Measurements from ENCODE around the gene KRT8. TPM values are rescaled to one million over a fixed set of nuclear protein-coding genes. Genes with fewer than 3 reads are reported as not detected.

KRT8 gene
- total RNA-seq, 2 experiments from 2014 or later: 0.16 to 0.89 TPM

DNA sequence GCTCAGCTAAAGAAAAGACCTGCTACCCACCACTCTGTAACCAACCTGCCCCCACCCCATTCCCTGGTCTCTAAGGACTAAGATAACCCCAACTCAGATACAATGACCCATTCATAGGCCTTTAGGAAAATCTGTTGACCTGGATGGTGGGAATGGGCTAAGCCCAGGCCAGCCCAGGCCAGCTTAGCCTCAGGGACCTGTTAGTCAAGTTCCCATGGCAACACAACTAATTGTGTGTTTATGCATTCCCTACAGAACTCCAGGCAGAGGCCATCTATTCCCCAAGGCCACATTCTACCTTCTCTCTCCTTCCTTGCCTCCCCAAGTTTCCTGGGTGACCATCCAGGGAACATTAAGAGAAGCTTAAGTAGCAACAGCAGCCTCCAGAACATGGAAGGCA is 16.1 kb upstream of the KRT8 start:
- no peak for DNase-seq (ENCODE audit: low spot score)
- H3K4me3 ChIP-seq (ENCODE audit: low read depth, low read length, poor library complexity, severe bottlenecking): no peak overlapping the region
- H3K9me3 ChIP-seq (ENCODE audit: low read length): no peaks in the 10 kb centered on the region
- ChIA-PET CTCF (ENCODE audit: unreplicated experiment) (no interaction called here), POLR2A (interaction anchor here (0.6 to 1.0 kb wide), 2 partner anchors 19 to 26 kb away, joined by 3 to 4 read pairs; no protein-coding TSS in a partner anchor)
- no peaks in the 10 kb centered on the region for H3K36me3 ChIP-seq (ENCODE audit: insufficient read depth, low read length)
- no peak for TF ChIP-seq EZH2phosphoT487 (IDR thresholded peaks at IDR 0.05; ENCODE audit: borderline replicate concordance, low read depth, low read length)
- TF ChIP-seq, protein P1, sequence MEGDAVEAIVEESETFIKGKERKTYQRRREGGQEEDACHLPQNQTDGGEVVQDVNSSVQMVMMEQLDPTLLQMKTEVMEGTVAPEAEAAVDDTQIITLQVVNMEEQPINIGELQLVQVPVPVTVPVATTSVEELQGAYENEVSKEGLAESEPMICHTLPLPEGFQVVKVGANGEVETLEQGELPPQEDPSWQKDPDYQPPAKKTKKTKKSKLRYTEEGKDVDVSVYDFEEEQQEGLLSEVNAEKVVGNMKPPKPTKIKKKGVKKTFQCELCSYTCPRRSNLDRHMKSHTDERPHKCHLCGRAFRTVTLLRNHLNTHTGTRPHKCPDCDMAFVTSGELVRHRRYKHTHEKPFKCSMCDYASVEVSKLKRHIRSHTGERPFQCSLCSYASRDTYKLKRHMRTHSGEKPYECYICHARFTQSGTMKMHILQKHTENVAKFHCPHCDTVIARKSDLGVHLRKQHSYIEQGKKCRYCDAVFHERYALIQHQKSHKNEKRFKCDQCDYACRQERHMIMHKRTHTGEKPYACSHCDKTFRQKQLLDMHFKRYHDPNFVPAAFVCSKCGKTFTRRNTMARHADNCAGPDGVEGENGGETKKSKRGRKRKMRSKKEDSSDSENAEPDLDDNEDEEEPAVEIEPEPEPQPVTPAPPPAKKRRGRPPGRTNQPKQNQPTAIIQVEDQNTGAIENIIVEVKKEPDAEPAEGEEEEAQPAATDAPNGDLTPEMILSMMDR (conservative IDR thresholded peaks at IDR 0.05; ENCODE audit: low read length): no peak
- no TSS peak for BruUV-seq (replicated peaks)
- H3K4me2 ChIP-seq (ENCODE audit: low read length): no peak overlapping the region
- H3K4me1 ChIP-seq (ENCODE audit: insufficient read depth, low read length, poor library complexity, severe bottlenecking): no peaks in the 10 kb centered on the region
- intact Hi-C loops (cut with micrococcal nuclease; ENCODE audit: unreplicated experiment): no loop called here
- no peak overlapping the region for H3K27ac ChIP-seq (ENCODE audit: low read depth, low read length, poor library complexity, severe bottlenecking)
- H2AFZ ChIP-seq (ENCODE audit: low read length): no peak overlapping the region
- H3K9me2 ChIP-seq (ENCODE audit: insufficient read depth, low read length): no peaks in the 10 kb centered on the region
- no peaks in the 10 kb centered on the region for H4K20me1 ChIP-seq (ENCODE audit: insufficient read depth, low read length)
- H3K79me2 ChIP-seq (ENCODE audit: insufficient read depth, low read depth, low read length): no peaks in the 10 kb centered on the region

DNA sequence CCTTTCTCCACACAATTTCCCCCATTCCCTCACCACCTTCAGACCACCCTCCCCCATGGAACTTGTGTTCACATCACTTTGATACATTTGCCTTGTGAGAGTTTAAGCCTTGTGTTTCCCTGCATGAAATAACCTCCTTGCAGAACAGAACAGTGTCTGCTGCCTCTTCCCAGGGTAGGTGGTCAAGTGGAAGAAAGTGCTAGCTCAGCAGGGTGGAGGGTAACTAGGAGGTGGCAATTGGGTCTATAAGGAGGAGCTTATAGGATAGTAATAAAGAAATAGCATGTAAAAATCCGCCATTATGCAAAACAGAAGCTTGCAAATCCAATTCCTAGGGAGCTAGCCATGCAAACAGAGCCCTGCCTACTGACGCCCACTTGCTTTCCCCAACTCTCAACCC is 13.9 kb upstream of the KRT8 start:
- H2AFZ ChIP-seq (ENCODE audit: low read length): no peak overlapping the region
- ChIA-PET POLR2A (no interaction called here), CTCF (ENCODE audit: unreplicated experiment) (no interaction called here)
- H3K9me3 ChIP-seq (ENCODE audit: low read length): no peaks in the 10 kb centered on the region
- no peaks in the 10 kb centered on the region for H3K9me2 ChIP-seq (ENCODE audit: insufficient read depth, low read length)
- no peak for DNase-seq (ENCODE audit: low spot score)
- no TSS peak for BruUV-seq (replicated peaks)
- H4K20me1 ChIP-seq (ENCODE audit: insufficient read depth, low read length): no peaks in the 10 kb centered on the region
- intact Hi-C loops (cut with micrococcal nuclease; ENCODE audit: unreplicated experiment): no loop called here
- H3K36me3 ChIP-seq (ENCODE audit: insufficient read depth, low read length): no peaks in the 10 kb centered on the region
- no peaks in the 10 kb centered on the region for H3K79me2 ChIP-seq (ENCODE audit: insufficient read depth, low read depth, low read length)
- H3K4me1 ChIP-seq (ENCODE audit: insufficient read depth, low read length, poor library complexity, severe bottlenecking): no peaks in the 10 kb centered on the region
- H3K27ac ChIP-seq (ENCODE audit: low read depth, low read length, poor library complexity, severe bottlenecking): no peak overlapping the region
- no peak overlapping the region for H3K4me2 ChIP-seq (ENCODE audit: low read length)
- no peak overlapping the region for H3K4me3 ChIP-seq (ENCODE audit: low read depth, low read length, poor library complexity, severe bottlenecking)
- TF ChIP-seq, protein P1 (conservative IDR thresholded peaks at IDR 0.05; ENCODE audit: low read length): no peak
- TF ChIP-seq EZH2phosphoT487 (IDR thresholded peaks at IDR 0.05; ENCODE audit: borderline replicate concordance, low read depth, low read length): no peak

DNA sequence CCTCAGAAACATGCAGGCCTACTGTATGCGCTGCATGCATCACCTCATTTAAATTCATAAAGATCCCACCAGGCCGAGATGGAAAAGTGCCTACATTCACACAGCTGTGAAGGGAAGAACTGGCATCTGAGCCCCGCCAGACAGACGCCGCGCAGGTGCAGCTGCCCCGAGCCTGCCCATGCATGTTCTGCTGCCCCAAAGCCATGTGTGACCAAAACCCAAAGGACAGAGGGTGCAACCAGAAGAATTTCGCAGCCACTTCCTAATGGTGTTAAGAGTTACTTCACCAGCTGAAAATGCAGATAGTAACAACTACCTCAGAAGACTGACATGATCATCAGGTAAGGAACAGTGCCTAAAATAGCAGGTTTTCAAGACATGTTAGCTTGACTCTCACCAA is 13.5 kb upstream of the KRT8 start:
- BruUV-seq (replicated peaks): no TSS peak
- Histone ChIP-seq H3K4me1 (ENCODE audit: insufficient read depth, low read length, poor library complexity, severe bottlenecking) (no peaks in the 10 kb centered on the region), H4K20me1 (ENCODE audit: insufficient read depth, low read length) (no peaks in the 10 kb centered on the region), H3K9me2 (ENCODE audit: insufficient read depth, low read length) (no peaks in the 10 kb centered on the region), H3K27ac (ENCODE audit: low read depth, low read length, poor library complexity, severe bottlenecking) (no peak overlapping the region), H3K4me3 (ENCODE audit: low read depth, low read length, poor library complexity, severe bottlenecking) (no peak overlapping the region), H3K79me2 (ENCODE audit: insufficient read depth, low read depth, low read length) (no peaks in the 10 kb centered on the region), H3K9me3 (ENCODE audit: low read length) (no peaks in the 10 kb centered on the region), H3K36me3 (ENCODE audit: insufficient read depth, low read length) (no peaks in the 10 kb centered on the region), H3K4me2 (ENCODE audit: low read length) (no peak overlapping the region), H2AFZ (ENCODE audit: low read length) (no peak overlapping the region)
- CTCF ChIA-PET (ENCODE audit: unreplicated experiment): no interaction called here
- TF ChIP-seq, protein P1 (conservative IDR thresholded peaks at IDR 0.05; ENCODE audit: low read length): no peak
- no peak for TF ChIP-seq EZH2phosphoT487 (IDR thresholded peaks at IDR 0.05; ENCODE audit: borderline replicate concordance, low read depth, low read length)
- no peak for DNase-seq (ENCODE audit: low spot score)
- intact Hi-C loops (cut with micrococcal nuclease; ENCODE audit: unreplicated experiment): no loop called here
- POLR2A ChIA-PET: no interaction called here

Data from OCI-LY7 (cell line).